ENCODE results near the gene PRSS53.
A peak's percentile ranks its signal among the peaks of the same experiment; 100 is the strongest.

The PRSS53 gene

DNA sequence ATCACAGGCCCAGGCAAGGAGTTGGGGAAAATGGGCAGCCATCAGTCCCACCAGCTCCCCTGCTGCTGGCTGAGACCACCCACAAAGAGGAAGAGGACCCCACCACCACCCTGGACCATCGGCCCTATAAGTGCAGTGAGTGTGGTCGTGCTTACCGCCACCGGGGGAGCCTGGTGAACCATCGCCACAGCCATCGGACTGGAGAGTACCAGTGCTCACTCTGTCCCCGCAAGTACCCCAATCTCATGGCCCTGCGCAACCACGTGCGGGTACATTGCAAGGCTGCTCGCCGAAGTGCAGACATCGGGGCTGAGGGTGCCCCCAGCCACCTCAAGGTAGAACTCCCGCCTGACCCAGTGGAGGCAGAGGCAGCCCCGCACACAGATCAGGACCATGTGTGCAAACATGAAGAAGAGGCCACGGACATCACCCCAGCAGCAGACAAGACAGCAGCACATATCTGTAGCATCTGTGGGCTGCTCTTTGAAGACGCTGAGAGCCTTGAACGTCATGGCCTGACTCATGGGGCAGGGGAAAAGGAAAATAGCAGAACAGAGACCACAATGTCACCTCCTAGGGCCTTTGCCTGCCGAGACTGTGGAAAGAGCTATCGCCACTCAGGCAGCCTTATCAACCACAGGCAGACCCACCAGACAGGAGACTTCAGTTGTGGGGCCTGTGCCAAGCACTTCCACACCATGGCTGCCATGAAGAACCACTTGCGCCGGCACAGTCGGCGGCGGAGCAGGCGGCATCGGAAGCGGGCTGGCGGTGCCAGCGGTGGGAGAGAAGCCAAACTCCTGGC, 10.9 kb downstream of the PRSS53 start:
- no peak for DNase-seq

DNA sequence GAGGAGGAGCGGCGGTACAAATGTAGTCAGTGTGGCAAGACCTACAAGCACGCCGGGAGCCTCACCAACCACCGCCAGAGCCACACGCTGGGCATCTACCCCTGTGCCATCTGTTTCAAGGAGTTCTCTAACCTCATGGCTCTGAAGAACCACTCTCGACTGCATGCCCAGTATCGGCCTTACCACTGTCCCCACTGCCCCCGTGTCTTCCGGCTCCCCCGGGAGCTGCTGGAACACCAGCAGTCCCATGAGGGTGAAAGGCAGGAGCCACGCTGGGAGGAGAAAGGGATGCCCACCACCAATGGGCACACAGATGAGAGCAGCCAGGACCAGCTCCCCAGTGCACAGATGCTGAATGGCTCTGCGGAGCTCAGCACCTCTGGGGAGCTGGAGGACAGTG, 11.7 kb downstream of the PRSS53 start:
- DNase-seq, result no peak

DNA sequence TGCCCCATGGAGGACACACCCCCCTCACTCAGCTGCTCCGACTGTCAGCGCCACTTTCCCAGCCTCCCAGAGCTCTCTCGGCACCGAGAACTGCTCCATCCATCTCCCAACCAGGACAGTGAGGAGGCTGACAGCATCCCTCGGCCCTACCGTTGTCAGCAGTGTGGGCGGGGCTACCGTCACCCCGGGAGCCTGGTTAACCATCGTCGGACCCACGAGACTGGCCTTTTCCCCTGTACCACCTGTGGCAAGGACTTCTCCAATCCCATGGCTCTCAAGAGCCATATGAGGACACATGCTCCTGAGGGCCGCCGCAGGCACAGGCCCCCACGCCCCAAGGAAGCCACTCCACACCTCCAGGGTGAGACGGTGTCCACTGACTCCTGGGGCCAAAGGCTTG, 12.4 kb downstream of the PRSS53 start:
- no peak for DNase-seq

DNA sequence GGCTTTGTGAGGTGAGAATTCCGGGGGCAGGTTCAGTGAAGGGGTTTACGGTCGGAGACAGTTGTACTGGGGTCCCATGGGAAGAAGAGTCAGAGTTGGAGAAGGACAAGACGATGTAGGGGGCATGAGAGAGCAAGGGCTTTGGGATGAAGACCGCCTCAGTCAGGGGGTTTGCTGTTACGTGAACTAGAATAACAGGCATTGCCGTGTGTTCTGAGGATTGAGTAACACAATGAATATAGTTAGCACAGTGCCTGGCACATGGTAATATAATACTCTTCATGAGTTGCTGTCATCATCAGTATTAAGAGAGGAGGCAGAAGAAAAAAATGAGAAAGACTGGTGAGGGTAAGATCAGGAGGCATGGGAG, 13.9 kb downstream of the PRSS53 start:
- no peak for DNase-seq

DNA sequence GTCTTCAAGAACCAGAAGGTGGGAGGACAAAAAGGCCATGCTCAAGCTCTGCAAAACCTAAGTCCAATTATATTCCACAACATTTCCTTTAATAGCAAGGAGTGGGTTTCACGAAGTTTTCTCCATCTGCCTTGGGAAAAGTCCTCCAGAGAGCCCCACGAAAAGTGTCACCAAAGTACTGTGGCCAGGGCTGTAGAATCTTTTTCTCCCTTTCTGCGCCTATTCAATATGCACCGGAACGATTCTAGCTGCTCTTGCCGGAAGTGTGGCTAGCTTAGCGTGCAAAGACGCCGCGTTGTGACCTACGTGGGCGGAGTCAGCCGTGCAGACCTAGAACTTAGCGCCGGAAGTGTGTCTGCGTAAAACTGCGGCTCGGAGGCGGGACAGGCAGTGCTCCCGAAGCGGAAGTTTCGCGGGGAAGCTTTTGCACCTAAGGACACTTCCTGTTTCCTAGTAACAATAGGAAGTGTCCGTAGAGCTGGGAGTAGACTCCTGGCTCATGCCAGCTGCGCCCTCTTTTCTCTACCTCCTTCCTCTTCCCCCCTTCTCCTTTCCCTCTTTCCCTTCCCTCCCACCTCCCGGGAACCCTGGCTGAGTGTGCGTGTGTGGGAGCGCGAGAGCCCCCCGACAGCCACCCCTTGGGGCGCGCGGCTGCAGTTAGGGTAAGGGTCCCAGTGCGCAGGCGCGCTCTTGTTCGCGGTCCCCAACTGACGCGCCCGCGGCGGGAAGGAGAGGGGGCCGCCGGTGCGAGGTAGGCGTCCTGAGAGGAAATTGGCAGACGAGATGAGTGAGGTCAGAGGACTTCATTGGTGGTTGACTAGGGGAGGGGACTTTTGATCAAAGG, 14.6 kb downstream of the PRSS53 start, which contains the start of the genes ZNF646 and ZNF668:
TSS of gene ZNF646 (plus strand) at position 453 of the 844 bp plus-strand sequence. CDS start 1,903 bp downstream, outside the sequence.
TSS of gene ZNF668 (minus strand) at position 271 of the 844 bp plus-strand sequence. CDS start 9,781 bp downstream, outside the sequence.
- DNase-seq, result peak; percentile 98 to 100

DNA sequence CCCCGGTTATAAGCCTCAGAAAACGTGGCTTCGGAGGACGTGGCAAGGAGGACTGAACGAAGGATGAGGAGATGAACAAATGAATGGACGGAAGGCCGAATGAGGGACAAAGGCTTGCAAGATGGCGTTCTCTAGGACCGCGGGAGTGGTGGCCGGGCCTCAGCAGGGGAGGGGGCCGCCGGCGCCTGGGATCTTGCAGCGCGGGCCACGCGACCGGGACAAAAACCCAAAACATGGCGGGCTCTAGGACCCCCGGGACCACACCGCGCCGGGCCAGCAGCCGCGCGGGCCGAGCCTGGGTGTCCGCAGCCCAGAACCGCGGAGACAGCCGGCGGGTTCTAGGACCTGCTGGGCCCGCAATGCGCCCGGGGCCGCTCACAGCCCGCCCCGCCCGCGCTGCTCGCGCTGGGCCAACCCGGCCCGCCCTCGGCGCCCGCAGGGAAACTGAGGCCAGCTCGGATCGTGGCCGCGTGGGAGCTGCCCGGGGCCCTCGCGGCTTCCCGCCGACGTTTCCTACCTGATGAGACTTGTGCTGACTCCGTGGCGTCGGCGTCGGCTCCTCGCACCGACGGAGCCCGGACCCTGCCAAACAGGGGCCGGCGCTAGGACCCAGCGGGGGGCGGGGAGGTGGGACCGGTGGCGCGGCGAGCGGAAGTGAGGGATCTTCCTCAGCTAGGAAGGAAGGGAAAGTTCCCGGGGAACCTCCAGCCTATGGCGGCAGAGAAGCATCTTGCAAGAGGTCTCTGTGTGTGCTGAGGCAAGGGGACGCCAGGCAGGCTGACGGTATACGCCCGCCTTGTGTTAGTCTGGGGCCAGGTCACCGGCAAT, 15.4 kb downstream of the PRSS53 start:
- DNase-seq, result peak; percentile 76 to 89

DNA sequence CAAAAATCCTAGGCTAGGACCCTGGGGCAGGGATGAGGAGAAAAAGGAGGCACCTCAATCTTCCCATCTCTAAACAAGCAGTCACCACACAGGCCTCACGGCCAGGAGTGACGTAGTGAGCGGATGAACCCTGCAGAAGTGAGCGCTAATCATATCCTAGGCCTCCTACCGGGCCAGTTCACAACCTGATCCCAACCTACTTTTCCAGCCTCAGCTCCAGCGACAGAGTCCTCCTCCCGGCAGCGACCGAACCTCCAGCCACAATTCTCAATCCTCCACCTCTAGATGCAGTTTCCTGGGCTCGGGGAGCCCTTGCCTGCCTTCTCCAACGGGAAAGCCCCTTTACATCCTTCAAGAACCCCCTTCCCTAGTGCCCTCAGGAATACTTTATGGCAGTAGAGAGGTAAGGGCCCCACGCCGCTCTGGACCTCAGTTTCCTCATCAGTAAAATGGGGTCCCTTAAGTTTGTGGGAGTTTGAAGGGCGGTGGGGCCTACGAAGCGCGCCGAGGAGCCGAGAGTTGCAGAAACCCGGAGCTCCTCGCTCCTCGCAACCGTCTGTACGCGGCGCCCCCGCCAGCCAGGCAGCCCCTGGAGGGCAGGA, 16.1 kb downstream of the PRSS53 start:
- DNase-seq, result no peak

DNA sequence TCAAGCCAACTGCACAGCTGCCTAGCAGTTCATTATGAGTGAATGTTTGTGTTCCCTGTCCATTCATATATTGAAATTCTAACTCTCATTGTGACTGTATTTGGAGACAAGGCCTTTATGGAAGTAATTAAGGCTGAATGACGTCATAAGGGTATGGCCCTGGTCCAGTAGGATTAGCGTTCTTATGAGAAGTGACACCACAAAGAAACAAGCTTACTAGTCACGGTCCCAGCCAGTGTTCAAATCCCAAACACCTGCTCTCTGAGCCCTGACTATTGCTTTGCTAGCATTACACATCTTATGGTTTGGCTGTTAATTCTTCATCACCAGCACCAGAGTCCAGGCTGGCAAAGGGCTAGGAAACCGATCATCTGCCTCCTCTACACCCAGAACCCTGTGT, 16.9 kb downstream of the PRSS53 start:
- peak in 1 of 2 experiments; percentile 23 for DNase-seq

DNA sequence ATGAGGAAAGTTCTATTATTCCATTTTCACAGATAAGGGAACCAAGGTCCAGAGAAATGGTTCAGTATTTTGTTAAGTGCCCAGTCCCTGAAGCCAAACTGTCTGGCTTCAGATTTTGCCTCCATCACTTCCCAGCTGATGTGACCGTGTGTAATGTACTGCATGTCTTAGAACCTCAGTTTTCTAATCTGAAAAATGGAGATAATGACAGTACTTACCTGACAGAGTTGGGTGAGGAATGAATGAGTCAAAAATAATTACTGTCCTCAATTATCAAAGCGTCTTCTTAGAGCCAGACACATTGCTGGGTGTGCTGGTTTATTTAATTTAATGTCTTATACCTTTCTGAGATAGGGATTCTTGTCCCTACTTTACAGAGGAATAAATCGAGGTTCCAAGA, 21.4 kb downstream of the PRSS53 start:
- DNase-seq, result no peak

DNA sequence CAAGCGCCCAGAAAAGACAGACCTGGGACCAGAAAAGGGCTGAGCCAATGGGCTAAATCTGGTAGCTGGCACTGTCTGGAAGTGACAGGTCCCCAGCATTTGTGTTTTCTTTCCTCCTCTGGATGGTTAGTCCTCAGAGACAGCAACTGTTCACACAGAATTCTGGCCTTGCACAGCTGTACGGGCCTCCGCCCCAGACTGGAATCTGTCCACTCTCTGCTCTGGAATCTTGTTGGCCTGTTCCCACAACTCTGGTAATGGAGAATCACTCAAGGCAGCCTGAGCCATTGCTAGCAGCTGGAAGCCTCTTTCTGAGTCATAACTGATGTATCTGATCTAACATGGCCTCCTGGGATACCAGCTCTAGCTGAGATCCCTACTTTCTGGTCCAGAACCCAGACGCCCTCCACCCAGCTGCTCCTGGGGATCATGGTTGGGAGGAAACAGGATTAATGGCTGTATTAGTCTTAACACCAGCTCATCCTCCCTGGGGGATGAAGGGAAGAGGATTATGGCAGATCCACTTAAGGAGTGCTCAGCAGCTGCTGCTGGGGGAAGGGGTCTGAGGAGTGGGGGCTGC, 23.8 kb downstream of the PRSS53 start:
- peak; percentile 99 to 100 for DNase-seq

DNA sequence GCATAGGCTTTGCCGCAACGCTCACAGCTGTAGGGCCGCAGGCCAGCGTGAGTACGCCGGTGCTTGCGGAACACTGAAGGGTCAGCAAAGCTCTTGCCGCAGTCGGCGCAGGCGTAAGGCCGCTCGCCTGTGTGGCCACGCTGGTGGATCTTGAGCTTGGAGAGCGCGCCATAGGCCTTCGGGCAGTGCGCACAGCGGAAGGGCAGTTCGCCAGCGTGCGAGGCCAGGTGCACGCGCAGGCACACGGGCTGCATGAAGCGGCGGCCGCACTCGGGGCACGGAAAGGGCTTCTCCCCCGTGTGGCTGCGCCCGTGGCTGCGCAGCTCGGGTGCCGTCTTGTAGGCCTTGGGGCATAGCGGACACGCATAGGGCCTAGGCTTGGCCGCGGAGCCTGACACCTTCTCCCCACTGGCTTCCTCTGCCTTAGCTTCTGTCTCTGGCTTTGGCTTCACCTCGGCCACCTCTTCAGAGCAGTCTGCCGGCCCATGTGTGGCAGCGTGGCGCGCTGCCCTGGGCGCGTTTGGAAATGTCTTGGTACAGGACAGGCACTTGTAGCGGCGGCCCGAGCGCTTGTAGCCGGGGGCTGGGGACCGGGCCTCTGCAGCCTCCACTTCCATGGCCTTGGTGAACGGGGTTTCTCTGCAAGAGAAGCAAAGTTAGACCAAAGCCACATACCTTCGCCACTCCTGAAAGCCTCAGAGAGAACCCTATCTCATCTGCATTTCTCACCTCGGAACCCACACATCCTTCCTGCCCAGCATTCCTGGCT, 24.7 kb downstream of the PRSS53 start:
- DNase-seq, result no peak

DNA sequence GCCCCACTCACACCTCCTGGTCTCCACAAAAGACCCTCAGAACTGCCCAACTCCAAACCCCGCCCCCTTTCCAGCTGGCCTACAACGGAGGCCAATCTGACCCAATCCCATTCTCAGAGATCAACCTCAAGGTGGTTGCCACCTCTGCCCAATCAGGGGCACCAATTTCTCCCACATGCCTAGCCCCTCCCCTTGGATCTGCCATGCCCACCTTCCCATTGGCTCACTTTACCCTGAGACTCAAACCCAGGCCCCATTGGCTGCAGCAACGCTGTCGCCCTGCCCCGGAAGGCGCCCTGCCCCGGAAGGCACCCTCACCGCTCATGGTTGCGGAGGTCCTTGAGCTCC, 25.3 kb downstream of the PRSS53 start:
- DNase-seq, result no peak

DNA sequence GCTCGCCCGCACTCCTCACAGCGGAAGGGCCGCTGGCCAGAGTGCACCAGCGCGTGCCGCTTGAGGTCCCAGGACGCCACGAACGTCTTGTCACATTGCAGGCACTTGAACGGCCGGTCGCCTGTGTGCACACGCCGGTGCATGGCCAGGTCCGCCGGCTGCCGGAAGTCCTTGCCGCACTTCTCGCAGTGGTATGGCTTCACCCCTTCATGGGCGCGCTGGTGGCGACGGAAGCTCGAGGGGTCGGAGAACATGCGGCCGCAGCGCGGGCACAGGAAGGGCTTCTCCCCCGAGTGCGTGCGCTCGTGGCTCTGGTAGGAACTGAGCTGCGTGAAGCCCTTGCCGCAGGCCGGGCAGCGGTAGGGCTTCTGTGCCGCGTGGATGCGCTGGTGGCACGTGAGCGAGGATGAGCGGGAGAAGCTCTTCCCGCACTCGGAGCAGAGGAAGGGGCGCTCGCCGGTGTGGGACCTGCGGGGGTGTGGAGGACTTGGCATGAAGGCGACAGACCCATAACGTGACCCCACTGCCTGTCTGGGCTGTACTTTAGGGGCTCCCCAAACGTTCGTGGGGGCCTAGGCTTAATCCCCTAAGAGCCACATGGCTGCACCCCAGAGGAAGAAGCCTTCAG, 26.8 kb downstream of the PRSS53 start:
- DNase-seq, result no peak

DNA sequence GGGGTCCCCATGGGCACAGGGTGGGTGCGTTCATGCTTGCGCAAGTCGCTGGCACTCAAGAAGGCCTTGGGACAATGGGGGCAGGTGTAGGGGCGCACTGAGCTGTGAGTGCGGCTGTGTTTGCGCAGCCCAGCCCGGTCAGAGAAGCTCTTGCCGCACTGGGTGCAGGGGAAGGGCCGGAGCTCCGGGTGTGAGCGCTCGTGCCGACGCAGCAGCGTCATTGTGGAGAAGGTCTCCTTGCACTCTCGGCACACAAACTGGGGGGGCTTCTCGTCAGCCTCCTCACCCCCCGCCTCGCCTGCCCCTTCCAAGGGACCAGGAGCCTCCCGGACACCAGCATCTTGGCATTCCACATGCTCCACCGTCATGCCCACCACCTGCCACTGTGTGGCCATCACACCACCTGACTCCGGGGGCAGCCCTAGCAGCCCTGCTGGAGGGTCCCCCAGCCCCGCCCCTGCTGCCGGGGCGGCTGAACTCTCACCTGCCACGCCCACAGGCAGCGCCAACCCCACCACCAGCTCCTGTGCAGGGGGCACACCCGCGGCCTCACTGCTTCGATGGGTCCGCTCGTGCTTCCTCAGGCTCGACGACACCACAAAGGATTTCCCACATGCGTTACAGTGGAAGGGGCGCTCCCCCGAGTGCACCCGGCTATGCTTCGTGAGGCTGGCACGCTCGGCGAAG, 27.5 kb downstream of the PRSS53 start:
- no peak for DNase-seq

DNA sequence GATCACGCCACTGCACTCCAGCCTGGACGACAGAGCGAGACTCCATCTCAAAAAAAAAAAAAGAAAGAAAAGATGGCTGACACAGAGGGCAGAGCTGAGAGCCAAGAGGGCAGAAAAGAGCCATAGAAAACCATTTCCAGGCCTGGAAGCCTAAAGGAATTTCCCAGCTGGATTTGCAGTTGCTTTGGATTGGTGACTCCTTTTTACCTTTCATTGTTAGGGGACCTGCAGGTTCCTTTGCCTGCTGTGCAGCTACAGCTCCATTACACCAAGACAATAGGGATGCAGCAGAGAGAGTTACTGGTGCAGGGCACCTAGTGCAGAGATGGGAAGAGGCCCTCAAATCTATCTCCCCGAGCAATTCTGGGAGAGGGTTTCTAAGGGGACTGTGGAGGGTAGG, 33.1 kb downstream of the PRSS53 start:
- DNase-seq, result no peak

DNA sequence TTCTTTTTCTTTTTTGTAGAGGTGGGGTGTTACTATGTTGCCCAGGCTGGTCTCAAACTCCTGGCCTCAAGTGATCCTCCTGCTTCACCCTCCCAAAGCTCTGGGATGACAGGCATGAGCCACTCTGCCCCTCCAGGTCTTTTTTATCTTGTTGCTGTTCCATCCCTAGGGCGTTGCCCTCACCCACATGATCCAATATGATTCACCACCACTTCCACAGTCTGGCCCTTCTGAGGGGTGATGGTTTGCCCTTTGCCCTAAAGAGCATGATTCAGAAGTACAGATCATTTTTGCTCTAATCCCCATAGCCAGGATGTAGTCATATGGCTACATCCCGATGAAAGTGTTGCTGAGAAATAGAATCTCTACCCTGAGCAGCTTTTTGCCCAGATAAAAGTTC, 36.6 kb downstream of the PRSS53 start:
- no peak for DNase-seq

DNA sequence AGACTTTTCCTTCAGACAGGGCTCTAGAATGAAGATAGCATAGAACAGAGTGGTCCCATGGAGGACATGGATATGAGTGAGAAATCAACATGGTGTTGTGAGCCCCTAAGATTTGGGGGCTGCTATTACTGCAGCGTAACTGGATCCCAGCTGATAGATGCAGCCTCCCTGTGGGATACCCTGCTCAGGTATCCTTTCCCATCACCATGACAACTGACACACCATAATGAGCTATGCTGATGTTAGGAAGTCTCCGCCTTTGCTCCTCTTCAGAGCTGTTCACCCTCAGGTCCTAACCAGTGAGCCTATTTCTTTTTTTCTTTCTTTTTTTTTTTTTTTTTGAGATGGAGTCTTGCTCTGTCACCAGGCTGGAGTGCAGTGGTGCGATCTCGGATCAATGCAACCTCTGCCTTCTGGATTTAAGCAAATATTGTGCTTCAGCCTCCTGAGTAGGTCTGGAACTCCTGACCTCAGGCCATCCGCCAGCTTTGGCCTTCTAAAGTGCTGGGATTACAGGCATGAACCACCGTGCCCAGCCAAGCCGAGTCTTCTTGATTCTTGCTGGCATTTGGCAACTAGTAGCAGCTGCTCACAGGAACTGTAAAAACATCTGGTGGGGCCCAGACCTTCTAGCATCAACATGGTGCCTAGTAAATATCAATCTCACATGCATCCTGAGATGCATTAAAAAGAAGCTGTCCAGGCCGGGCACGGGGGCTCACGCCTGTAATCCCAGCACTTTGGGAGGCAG, 38.3 kb downstream of the PRSS53 start:
- DNase-seq, result peak; percentile 6 to 12

DNA sequence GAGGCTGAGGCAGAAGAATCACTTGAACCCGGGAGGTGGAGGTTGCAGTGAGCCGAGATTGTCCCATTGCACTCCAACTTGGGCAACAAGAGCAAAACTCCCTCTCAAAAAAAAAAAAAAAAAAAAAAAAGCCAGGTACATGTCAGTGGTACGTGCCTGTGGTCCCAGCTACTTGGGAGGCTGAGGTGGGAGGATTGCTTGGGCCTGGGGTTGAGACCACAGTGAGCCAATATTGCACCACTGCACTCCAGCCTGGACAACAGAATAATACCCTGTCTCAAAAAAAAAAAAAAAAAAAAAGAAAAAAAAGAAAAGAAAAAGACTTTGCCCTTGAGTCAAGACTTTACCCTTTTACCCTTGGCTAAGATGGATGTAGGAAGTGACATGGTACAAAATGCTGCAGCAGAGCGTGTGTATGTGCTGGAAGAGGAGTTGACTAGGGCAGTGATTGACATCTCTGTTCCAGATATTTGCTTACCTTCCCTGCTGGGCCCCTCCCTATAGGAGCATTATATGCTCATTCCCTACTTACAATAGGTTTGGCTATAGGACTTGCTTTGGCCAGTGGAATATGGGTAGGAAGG, 44.8 kb downstream of the PRSS53 start:
- DNase-seq, result no peak

DNA sequence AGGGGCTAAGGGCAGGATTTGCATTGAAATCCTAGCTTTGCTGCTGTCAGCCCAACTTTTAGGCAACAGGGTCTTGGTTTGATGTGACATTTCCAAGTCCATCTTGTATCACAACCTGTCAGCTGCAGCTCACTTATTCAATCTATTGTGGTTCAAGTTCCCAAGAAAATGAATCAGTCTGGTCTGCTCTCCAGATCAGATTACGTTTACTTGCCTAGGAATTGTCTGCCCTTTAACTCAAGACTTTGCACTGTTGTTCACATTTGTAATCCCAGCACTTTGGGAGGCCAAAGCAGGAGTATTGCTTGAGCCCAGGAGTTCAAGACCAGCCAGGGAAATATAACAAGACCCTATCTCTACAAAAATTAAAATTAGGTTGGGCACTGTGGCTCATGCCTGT, 45.4 kb downstream of the PRSS53 start:
- DNase-seq, result no peak

Measured in NCI-H524 (cell line).